Stimulated activated CD8-positive, alpha-beta memory T cell treated with anti-CD3 and anti-CD28 coated beads, Interleukin-12 subunit alpha, Interleukin-12 subunit beta, amount 100 ng/mL, for 4 hours (primary cell): Measurements from ENCODE around the gene SBNO2.

ENCODE experiments used
- DNase-seq: peaks from one replicate; pipeline ENCODE4 v3.0.0-alpha.2; 2020; ENCODE audit warnings: low read depth

The SBNO2 gene

GRCh38 chr19:1169411-1169791, 4.7 kb downstream of the SBNO2 start:
- no peak for DNase-seq

- no peak for DNase-seq
These were observed 5.3 kb downstream of the SBNO2 start for GRCh38 chr19:1168572-1169410.

- DNase-seq: no peak
These were observed 6.1 kb downstream of the SBNO2 start for GRCh38 chr19:1167687-1168571.

GRCh38 chr19:1166872-1167573, 7.0 kb downstream of the SBNO2 start:
- no peak for DNase-seq

GRCh38 chr19:1164684-1165531, 9.2 kb downstream of the SBNO2 start:
- DNase-seq: no peak

GRCh38 chr19:1163934-1164683, 10.0 kb downstream of the SBNO2 start:
- DNase-seq: no peak

- no peak for DNase-seq
These were observed 10.7 kb downstream of the SBNO2 start for GRCh38 chr19:1163283-1163933.

- no peak for DNase-seq
These were observed 11.4 kb downstream of the SBNO2 start for GRCh38 chr19:1162404-1163282.

- DNase-seq: no peak
These were observed 12.4 kb downstream of the SBNO2 start for GRCh38 chr19:1161716-1162115.

GRCh38 chr19:1159864-1160595, 14.0 kb downstream of the SBNO2 start:
- DNase-seq: no peak

- no peak for DNase-seq
These were observed 15.1 kb downstream of the SBNO2 start for GRCh38 chr19:1158885-1159448.

- no peak for DNase-seq
These were observed 15.9 kb downstream of the SBNO2 start for GRCh38 chr19:1157931-1158884.

GRCh38 chr19:1156830-1157615, 17.0 kb downstream of the SBNO2 start:
- no peak for DNase-seq

GRCh38 chr19:1156305-1156801, 17.7 kb downstream of the SBNO2 start:
- DNase-seq: no peak

GRCh38 chr19:1155352-1156304, 18.4 kb downstream of the SBNO2 start:
- DNase-seq: no peak
